Right ventricle myocardium inferior (tissue), 1 donor: ENCODE data around the gene FUOM. TPM values are rescaled to one million over a fixed set of nuclear protein-coding genes. Genes with fewer than 3 reads are reported as not detected.
"Not testable (repeated sequence)": the region's sequence is repeated elsewhere in the genome, so short reads cannot be mapped to it uniquely, and the experiment has no call there.

ENCODE experiments used
- ATAC-seq: fragments of 200-7000 bp; cut with Tn5 transposase; one replicate; pipeline ENCODE4 v1.9.1; 2020; ENCODE audit warnings: mild to moderate bottlenecking, moderate library complexity
- DNase-seq: peaks from one replicate; pipeline ENCODE4 v3.0.0; 2021; ENCODE audit errors: missing footprints
- intact Hi-C: fragments of 100-400 bp; cut with DNase I; formaldehyde crosslinking; loops from one replicate; pipeline ENCODE4 v1.11.0; 2022
- total RNA-seq: library from RNA; stranded (reverse); fragmentation: NEBNext Ultra II Directional; extraction: Animal tissue kit (Norgen Biotek cat#: 25700); gene quantifications from one replicate; pipeline ENCODE4 v1.2.1, GENCODE V29; 2021
- donor health status: DM: no; HTN: yes; CAD: no; lungs with severe emphysema.

FUOM gene
- total RNA-seq, 1 donor from 2014 or later = 7.9 TPM

DNA sequence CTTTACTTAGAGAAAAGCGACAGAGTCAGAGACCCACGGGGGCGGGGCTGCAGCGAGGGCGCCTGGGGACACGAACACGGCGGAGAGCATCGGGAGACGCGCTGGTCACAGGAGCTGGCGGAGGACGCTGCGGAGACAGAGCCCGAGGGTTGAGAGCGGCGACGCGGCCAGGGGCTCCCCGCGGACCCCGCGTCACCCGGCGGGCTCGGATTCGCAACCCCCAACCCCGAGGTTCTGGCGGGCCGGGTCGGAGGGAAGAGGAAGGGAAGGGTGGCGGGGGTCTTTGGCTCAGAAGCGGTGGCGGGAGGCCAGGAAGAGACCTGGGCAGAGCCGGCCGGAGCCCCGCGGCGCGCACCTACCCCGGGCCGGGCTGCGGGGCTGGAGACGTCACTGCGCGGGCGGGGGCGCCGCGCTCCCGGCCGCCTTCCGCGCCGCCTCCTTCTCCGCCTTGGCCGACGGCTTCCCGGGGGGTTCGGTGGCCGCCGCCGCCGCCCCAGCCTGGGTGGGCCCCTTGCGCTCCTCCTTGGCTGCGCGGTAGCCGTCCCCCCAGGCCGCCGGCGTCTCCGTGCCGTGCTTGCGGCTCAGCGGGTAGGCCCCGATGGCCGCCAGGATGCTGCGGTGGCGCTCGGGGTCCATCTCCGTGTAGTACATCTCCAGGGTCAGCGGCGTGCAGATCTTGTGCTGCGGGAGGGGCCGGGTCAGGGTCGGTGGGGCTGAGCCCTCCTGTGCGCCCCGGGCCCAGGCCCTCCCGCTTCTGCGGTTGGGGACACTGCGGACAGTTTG, 32.2 kb downstream of the FUOM start:
- no peak for ATAC-seq
- intact Hi-C loops = loop anchor here (5.0 to 10.0 kb wide), 2 partner anchors 282 to 491 kb away; no protein-coding TSS in a partner anchor

DNA sequence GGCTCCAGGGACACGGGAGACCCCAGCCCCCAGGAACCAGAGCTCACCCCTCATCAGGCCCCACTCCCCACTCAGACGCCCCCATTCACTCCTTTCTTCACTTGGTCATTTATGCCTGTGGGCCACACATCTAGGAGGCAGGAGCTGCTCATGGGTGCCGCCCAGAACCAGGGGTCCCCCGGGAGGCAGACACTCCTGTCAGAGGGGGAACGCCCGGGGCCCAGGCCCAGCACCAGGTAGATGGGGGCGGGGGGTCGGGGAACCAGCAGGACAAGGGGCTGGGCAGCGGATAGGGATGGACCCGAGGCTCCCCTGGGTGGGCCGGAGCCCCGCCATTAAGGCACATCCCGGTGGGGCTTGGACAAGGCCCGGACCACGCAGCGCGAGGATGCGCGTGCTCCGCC, 33.0 kb downstream of the FUOM start:
- intact Hi-C loops = loop anchor here (5.0 to 10.0 kb wide), 2 partner anchors 282 to 490 kb away; no protein-coding TSS in a partner anchor
- no peak for ATAC-seq

More for the DNA sequence above, 32.2 kb downstream of the FUOM start:
- no peak for DNase-seq

DNA sequence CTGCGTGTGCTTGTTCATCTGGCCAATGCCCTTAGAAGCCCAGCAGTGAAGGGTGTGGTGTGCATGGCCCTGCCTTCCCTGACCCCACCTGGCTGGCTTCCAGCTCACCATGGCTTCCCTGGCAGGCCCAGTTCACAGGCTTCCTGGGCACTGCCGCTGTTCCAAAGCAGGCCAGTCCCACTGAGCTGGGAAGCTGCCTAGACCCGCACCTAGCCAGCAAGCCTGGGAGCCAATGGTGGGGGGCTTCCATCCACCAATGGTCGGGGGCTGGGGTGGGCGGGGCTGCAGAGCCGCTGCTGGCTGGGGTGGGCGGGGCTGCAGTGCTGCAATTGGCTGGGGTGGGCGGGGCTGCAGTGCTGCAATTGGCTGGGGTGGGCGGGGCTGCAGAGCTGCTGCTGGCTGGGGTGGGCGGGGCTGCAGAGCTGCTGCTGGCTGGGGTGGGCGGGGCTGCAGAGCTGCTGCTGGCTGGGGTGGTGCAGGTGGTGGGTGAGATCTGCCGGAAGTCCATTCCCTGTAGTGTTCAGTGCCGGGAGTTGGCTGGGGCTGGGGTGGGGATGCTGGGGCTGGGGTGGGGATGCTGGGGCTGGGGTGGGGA, 33.5 kb downstream of the FUOM start:
- intact Hi-C loops = loop anchor here (10.0 kb wide), 1 partner anchor 489 kb away; no protein-coding TSS in a partner anchor
- no peak for DNase-seq
- ATAC-seq = peak; percentile 61

More for the DNA sequence above, 33.0 kb downstream of the FUOM start:
- no peak for DNase-seq

DNA sequence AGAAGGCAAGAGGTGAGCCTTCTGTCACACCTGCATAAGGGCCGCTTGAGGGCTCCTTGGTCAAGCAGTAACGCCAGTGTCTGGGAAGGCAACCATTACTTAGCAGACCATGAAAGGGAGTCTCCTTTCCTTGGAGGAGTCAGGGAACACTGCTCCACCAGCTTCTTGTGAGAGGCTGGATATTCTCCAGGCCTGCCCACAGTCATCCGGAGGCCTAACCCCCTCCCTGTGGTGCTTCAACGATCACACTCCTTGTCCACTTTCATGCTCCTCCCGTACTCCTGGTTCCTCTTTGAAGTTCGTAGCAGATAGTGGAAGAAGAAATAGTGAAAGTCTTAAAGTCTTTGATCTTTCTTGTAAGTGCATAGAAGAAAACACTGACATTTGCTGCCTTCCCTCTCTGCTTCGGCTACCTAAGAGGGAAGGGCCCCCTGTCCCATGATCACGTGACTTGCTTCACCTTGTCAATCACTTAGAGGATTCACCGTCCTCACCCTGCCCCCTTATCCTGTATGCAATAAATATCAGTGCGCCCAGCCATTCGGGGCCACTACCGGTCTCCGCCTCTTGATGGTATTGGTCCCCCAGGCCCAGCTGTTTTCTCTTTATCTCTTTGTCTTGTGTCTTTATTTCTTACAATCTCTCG, 35.6 kb downstream of the FUOM start:
- DNase-seq, ATAC-seq: not testable (repeated sequence)
- intact Hi-C loops = loop anchor here (10.0 kb wide), 1 partner anchor 487 kb away; no protein-coding TSS in a partner anchor

DNA sequence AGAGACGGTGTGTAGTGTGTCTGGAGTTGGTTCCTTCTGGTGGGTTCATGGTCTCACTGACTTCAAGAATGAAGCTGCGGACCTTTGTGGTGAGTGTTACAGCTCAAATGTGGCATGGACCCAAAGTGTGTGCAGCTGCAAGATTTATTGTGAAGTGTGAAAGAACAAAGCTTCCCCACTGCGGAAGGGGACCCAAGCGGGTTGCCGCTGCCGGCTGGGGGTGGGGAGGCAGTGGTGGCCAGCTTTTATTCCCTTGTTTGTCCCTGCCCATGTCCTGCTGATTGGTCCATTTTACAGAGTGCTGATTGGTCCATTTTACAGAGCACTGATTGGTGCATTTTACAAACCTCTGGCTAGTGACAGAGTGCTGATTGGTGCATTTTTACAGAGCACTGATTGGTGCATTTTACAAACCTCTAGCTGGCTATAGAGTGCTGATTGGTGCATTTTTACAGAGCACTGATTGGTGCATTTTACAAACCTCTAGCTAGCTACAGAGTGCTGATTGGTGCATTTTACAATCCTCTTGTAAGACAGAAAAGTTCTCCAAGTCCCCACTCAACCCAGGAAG, 36.9 kb downstream of the FUOM start:
- ATAC-seq, DNase-seq: not testable (repeated sequence)
- intact Hi-C loops = loop anchor here (10.0 kb wide), 1 partner anchor 486 kb away; no protein-coding TSS in a partner anchor

DNA sequence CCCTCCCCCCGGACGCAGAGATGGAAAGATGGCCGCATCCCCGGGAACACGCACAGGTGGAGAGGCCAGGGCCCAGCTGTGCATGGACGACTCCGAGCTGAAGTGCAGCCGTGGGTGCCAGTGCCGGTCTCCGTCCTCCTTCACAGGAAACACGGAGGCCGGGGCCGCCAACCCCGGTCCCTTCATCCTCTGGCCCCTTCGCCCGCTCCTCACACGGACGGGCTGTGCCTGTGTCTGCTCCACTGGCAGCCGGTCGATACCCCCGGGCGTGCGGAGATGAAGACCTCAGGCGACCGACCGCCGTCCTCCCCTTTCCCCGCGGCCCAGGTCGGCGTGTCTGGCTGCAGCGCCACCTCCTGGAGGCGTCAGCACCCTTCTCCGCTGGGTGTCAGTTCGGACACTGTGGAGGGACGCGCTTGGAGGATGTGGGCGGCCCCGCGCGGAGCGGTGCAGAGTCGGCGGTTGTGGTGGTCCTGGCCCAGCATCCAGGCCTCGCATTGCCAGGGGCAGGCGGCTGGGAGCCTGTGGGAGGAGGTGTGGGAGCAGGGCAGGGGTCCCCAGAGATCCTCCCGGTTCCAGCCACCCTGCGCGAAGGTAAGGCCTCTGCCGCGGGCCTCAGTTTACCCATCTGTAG, 39.2 kb downstream of the FUOM start:
- intact Hi-C loops = no loop called here
- DNase-seq (peak; percentile 80), ATAC-seq (peak; percentile 88)

DNA sequence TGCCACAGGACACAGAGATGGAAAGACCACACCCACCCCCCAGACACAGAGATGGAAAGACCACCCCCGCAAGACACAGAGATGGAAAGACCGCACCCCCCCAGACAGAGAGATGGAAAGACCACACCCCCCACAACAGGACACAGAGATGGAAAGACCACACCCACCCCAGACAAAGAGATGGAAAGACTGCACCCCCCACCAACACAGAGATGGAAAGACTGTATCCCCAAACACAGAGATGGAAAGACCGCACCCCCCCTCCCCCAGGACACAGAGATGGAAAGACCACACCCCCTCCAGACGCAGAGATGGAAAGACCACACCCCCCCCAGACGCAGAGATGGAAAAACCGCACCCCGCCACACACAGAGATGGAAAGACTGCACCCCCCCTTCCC, 41.1 kb downstream of the FUOM start:
- intact Hi-C loops = no loop called here
- ATAC-seq (no peak), DNase-seq (no peak)

DNA sequence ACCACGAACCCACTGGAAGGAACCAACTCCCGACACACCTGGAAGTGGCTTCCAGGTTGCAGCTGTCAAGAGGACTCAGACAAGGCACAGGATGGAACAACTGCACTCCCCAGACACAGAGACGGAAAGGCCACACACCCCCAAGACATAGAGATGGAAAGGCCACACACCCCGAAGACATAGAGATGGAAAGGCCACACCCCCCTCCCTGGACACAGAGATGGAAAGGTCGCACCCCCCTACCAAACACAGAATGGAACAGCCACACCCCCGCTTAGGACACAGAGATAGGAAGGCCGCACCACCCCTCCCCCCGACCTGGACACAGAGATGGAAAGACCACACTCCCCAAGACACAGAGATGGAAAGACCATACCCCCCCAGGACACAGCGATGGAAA, 41.6 kb downstream of the FUOM start:
- no peak for ATAC-seq
- no peak for DNase-seq
- intact Hi-C loops = no loop called here

DNA sequence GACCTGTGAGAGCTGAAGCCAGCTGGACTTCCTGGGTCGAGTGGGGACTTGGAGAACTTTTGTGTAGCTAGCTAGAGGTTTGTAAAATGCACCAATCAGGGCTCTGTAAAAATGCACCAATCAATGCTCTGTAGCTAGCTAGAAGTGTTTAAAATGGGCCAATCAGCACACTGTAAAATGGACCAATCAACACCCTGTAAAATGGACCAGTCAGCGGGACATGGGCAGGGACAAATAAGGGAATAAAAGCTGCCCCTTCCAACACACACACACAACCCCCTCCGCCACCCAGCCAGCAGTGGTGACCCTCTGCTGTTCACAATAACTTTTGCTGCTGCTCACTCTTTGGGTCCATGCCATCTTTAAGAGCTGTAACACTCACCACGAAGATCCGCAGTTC, 42.0 kb downstream of the FUOM start:
- ATAC-seq (no peak), DNase-seq (no peak)
- intact Hi-C loops = no loop called here

DNA sequence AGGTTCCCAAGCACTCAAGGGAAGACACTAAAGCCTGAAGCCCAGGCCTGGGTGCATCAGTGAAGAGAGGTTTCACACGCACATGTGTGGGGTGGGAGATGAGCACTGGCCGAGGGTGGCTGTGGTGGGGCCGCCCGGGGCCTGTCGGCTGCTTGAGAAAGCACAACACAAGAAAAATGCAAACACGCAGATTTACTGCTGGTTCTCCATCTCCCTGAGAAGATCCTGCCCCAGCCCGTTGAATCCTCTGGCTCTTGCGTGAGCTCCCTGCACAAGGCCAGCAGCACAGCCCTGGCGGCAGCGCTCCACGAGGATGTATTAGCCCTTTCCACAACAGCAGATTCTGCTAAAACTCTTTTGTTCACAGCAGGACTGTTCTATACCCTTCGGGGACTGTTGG, 42.9 kb downstream of the FUOM start:
- ATAC-seq = no peak
- no peak for DNase-seq

DNA sequence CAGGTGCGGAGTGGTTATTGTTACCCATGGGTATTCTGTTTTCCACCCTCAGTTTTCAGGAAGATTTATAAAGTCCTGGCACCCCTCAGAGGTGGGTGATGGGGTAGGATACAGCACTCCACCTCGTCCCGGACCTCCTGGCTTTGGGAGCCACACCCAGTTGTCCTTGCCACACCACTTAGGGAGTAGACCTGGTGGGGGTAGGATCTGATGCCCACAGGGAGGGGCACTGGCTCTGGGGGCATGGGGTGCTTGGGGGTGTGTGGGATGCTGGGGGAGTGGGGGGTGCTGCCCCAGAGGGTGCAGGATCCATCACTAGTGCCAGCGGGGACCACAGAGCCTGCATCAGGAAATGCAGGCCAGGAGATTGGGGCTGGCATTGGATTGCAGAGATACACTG, 44.6 kb downstream of the FUOM start:
- DNase-seq (no peak), ATAC-seq (no peak)
- intact Hi-C loops = no loop called here

More for the DNA sequence above, 42.9 kb downstream of the FUOM start:
- intact Hi-C loops = no loop called here

DNA sequence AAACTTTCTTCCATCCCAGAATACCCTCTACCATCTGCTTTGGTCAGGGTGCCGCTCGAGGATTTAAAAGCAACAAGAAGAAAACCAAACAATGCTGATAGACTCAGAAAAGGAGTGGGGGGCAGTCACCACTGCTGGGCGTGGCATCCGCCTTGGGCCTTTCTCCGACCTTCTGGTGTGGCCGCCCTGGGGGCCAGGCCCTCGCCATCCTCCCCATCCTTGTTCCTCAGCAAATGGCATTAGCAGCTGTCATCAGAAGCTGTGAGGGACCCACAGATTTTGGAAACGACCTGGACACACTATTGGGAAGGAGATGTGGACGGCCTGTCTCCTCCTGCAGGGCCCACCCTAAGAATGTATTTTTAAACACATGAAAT, 45.1 kb downstream of the FUOM start:
- DNase-seq = no peak
- intact Hi-C loops = no loop called here
- no peak for ATAC-seq

DNA sequence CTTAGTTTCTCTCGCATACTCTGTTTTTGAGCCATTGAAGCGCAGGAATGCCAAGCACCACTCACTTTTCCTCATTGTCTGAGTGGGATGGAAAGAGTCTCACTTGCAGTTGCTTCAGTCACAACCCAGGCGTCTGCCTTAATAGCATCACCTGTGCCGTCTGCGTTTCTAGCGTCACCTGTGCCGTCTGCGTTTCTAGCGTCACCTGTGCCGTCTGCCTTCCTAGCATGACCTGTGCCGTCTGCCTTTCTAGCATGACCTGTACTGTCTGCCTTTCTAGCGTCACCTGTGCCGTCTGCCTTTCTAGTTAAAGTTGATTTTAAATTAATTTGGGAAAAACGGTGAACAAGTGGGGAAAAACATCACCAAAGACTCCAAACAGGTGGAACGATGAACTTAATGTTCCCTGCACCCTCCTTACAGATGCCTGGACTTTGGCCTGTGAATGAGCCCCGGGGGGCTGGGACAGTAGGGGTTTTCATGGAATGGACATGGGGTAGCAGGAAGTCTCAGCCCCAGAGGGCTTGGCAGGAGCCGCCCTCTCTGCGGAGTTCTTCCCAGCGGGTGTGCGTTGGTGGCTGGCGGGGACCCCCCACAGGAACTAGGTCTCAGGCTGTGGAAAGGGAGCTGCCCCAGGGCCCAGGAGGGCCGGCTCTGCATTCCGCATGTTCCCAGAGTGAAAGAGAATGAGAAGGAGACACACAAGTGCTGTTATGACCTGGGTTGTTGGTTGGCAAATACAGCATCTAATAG, 45.6 kb downstream of the FUOM start:
- intact Hi-C loops = no loop called here
- DNase-seq (no peak), ATAC-seq (no peak)

DNA sequence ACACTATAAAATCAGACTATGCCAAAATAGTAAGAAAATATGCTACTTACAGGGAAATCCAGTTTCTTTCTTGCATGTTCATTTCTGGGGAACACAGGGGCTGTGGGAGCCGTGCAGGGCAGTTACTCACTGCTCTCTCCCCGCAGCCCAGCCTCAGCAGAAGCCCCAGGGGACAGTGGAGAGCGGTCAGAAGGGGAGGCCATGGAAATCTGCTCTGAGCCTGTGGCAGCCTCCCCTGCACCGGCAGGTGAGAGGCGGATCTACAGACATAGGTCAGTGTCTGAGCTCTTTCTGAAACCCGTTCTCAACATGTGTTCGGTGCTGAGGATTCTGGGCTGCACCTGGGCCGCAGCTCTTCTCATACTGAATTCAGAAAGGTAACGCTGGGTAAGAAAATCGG, 46.2 kb downstream of the FUOM start:
- DNase-seq (no peak), ATAC-seq (no peak)
- intact Hi-C loops = no loop called here

DNA sequence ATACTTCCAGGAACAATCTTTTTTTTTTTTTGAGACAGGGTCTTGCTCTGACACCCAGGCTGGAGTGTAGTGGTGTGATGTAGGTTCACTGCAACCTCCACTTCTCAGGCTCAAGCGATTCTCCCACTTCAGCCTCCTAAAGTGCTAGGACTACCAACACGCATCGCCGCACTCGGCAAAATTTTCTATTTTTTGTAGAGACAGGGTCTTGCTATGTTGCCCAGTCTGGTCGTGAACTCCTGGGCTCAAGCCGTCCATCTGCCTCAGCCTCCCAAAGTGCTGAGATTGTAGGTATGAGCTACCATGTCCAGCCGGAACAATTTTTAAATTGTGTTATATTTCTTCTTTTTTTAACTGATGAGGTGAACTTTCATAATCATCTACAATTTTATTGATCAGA, 47.0 kb downstream of the FUOM start:
- intact Hi-C loops = no loop called here
- ATAC-seq (no peak), DNase-seq (no peak)

DNA sequence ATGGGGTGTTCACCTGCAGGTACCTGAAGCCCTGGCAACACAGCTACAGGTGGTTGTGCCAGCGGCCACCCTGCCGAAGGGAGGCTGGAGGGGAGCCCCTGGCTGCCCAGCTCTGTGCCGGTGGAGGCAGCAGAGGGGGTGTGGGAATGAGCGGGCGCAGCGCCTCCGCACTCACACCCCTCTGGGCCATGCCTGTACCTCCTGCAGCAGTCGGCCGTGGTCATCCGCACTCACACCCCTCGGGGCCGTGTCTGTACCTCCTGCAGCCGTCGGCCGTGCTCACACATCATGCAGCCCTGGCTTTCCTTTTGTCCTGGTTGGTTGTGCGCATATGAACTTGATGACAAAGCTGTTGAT, 47.4 kb downstream of the FUOM start:
- ATAC-seq = no peak
- no peak for DNase-seq
- intact Hi-C loops = no loop called here

DNA sequence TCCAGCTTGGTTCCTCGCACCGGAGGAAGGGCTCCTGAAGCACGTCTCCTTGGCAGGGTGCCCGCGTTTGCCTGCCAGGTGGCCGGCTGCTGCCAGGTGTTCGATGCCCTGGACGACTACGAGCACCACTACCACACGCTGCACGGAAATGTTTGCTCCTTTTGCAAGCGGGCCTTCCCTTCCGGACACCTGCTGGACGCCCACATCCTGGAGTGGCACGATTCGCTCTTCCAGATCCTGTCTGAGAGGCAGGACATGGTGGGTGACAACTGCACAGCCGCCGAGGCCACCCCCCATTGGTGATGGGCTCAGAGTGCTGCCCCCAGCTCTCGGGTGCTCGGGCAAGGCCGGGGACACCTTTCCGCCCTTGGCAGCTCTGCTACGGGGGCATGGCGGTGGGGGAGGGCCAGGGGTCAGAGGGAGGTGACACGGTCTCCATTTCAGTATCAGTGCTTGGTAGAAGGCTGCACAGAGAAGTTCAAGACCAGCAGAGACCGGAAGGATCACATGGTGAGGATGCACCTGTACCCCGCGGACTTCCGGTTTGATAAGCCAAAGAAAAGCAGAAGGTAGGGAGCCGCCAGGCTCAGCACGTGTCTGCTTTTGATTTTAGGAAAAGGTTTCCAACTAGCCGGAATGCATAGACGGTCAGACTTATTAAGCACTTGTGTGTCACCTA, 48.0 kb downstream of the FUOM start:
- DNase-seq (no peak), ATAC-seq (no peak)
- intact Hi-C loops = loop anchor here (5.0 kb wide), 1 partner anchor 48 kb away; no protein-coding TSS in a partner anchor
